OCI-LY1 (cell line): Measurements from ENCODE around the gene NUP93.

Experiments used
- H2AFZ ChIP-seq: fragments of 200-600 bp; sonication (generic), shearing (Covaris generic); 2 replicates; pipeline ENCODE4 v1.6.0; 2014; ENCODE audit warnings: antibody characterized with exemption, mild to moderate bottlenecking, low read length
- H3F3A ChIP-seq: fragments of 200-600 bp; sonication (generic), shearing (Covaris generic); 2 replicates; pipeline ENCODE4 v1.6.0; 2014; ENCODE audit warnings: mild to moderate bottlenecking, antibody characterized with exemption, low read length, moderate library complexity; ENCODE audit not compliant: insufficient read depth
- H3K27ac ChIP-seq: fragments of 200-600 bp; sonication (generic); 2 replicates; pipeline ENCODE4 v1.5.1; 2014; ENCODE audit warnings: low read length, mixed run types, mild to moderate bottlenecking, low read depth; ENCODE audit not compliant: poor library complexity, severe bottlenecking
- H3K27me3 ChIP-seq: fragments of 200-600 bp; sonication (generic); 2 replicates; pipeline ENCODE4 v1.6.0; 2014; ENCODE audit warnings: antibody characterized with exemption, mild to moderate bottlenecking, low read length, moderate library complexity; ENCODE audit not compliant: insufficient read depth
- H3K36me3 ChIP-seq: fragments of 200-600 bp; sonication (generic); 2 replicates; pipeline ENCODE4 v1.6.1; 2014; ENCODE audit warnings: mild to moderate bottlenecking, antibody characterized with exemption, low read length, moderate library complexity, mixed read lengths; ENCODE audit not compliant: insufficient read depth
- H3K4me1 ChIP-seq: fragments of 200-600 bp; sonication (generic); 2 replicates; pipeline ENCODE4 v1.5.1; 2014; ENCODE audit warnings: mild to moderate bottlenecking, low read length, moderate library complexity; ENCODE audit not compliant: insufficient read depth, severe bottlenecking
- H3K4me2 ChIP-seq: fragments of 200-600 bp; sonication (generic), shearing (Covaris generic); 2 replicates; pipeline ENCODE4 v1.6.1; 2014; ENCODE audit warnings: low read length
- H3K4me3 ChIP-seq: fragments of 200-600 bp; sonication (generic); 2 replicates; pipeline ENCODE4 v1.5.1; 2014; ENCODE audit warnings: low read length, low read depth, mild to moderate bottlenecking, mixed read lengths; ENCODE audit not compliant: poor library complexity, severe bottlenecking
- H3K79me2 ChIP-seq: fragments of 200-600 bp; shearing (Covaris generic); 2 replicates; pipeline ENCODE4 v1.6.1; 2016; ENCODE audit warnings: mixed run types, low read length, mixed read lengths; ENCODE audit not compliant: insufficient read depth
- H3K9ac ChIP-seq: fragments of 200-600 bp; sonication (generic), shearing (Covaris generic); 2 replicates; pipeline ENCODE4 v1.6.1; 2014; ENCODE audit warnings: mild to moderate bottlenecking, low read length, mixed read lengths
- H3K9me2 ChIP-seq: fragments of 200-600 bp; sonication (generic), shearing (Covaris generic); 2 replicates; pipeline ENCODE4 v1.6.1; 2014; ENCODE audit warnings: low read depth, mild to moderate bottlenecking, low read length, mixed read lengths
- H3K9me3 ChIP-seq: fragments of 200-600 bp; shearing (Covaris generic); 2 replicates; pipeline ENCODE4 v1.6.1; 2014; ENCODE audit warnings: low read length, mixed read lengths
- H4K20me1 ChIP-seq: fragments of 200-600 bp; sonication (generic), shearing (Covaris generic); 2 replicates; pipeline ENCODE4 v1.6.0; 2016; ENCODE audit warnings: mild to moderate bottlenecking, low read length; ENCODE audit not compliant: insufficient read depth
- EZH2 ChIP-seq: fragments of 200-600 bp; sonication (generic), shearing (Covaris generic); IDR thresholded peaks from 2 replicates; pipeline ENCODE4 v1.8.0; 2017; ENCODE audit warnings: borderline replicate concordance, mixed run types, mild to moderate bottlenecking, antibody characterized with exemption, low read length, moderate library complexity, mixed read lengths
- TF ChIP-seq, protein P1 (sequence below): fragments of 200-600 bp; sonication (generic), shearing (Covaris generic); IDR thresholded peaks from 2 replicates; pipeline ENCODE4 v1.5.1; 2017; ENCODE audit warnings: mild to moderate bottlenecking, antibody characterized with exemption, low read length, moderate library complexity, mixed read lengths

Gene NUP93

DNA sequence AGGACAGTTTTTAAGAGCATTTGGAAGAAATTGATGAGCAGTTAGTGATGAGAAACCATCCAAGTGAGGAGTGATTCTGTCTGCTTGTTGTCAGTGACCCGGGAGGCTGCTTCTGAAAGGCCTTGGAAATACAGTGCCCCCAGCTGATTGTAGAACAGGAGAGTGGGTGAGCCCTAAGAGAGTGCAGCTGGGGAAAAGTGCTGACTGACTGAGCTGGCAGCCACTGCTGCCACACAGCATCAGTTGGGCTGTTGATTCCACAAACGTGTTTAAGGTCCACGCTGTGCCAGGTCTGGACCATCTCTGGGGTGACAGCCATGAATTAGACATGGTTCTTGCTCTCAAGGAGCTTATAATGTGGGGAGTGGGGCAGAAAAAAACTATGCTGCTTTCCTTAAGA is 18.9 kb downstream of the NUP93 start:
- Histone ChIP-seq H3F3A (no peaks in the 10 kb centered on the region), H3K4me2 (no peak overlapping the region), H3K27ac (no peak overlapping the region), H3K27me3 (no peaks in the 10 kb centered on the region), H3K9me2 (no peaks in the 10 kb centered on the region), H2AFZ (no peak overlapping the region), H3K4me3 (no peak overlapping the region), H3K9me3 (peaks cover 8% of the 10 kb centered on the region; the same call in 1 of the 2 replicates), H3K9ac (no peak overlapping the region), H4K20me1 (no peaks in the 10 kb centered on the region), H3K36me3 (peaks cover 50% of the 10 kb centered on the region), H3K4me1 (peaks cover 4% of the 10 kb centered on the region), H3K79me2 (peaks cover 29% of the 10 kb centered on the region)
- TF ChIP-seq, protein P1, sequence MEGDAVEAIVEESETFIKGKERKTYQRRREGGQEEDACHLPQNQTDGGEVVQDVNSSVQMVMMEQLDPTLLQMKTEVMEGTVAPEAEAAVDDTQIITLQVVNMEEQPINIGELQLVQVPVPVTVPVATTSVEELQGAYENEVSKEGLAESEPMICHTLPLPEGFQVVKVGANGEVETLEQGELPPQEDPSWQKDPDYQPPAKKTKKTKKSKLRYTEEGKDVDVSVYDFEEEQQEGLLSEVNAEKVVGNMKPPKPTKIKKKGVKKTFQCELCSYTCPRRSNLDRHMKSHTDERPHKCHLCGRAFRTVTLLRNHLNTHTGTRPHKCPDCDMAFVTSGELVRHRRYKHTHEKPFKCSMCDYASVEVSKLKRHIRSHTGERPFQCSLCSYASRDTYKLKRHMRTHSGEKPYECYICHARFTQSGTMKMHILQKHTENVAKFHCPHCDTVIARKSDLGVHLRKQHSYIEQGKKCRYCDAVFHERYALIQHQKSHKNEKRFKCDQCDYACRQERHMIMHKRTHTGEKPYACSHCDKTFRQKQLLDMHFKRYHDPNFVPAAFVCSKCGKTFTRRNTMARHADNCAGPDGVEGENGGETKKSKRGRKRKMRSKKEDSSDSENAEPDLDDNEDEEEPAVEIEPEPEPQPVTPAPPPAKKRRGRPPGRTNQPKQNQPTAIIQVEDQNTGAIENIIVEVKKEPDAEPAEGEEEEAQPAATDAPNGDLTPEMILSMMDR, result no peak
- no peak for TF ChIP-seq EZH2

DNA sequence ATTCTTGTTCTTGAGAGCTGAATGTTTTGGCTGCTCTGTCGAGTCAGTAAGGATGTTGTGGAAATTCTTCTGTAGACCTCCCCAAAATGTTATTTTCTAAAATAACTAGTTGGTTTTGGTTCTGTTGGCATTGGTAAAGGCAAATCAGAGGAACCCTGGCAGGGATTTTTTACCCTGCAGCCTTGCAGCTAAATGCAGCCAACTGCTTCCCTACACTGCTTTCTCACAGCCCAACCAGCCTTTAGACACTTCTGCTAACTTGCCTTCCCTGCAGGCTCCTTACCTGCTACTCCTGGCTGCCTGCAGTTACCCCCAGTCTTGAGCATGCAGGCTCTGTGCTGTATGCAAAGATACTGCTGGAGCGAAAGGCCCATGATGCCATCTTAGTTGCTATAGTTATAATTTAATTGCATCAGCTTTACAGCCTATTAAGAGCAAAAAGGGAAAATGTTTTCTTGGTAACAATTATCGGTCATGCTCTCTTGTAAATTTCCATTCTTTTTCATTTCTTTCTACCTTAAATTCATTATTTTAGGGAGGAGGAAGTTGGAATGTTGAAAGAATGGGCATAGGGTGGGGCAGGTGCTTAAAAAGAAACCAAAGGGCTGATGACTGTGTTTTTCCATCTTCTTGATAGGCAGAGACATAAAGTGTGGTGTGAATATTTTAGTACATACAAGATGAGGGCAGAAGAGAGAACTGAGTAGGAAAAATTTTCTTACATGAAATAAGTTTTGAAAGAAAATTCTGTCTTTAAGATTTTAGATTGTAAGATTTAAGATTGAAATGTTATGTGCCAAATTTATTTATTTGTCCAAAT is 20.0 kb downstream of the NUP93 start:
- H3F3A ChIP-seq, result no peaks in the 10 kb centered on the region
- H3K27ac ChIP-seq, result no peak overlapping the region
- peaks cover 18% of the 10 kb centered on the region for H3K79me2 ChIP-seq
- no peak overlapping the region for H3K4me3 ChIP-seq
- peaks cover 60% of the 10 kb centered on the region for H3K36me3 ChIP-seq
- no peaks in the 10 kb centered on the region for H4K20me1 ChIP-seq
- H2AFZ ChIP-seq, result no peak overlapping the region
- H3K4me1 ChIP-seq, result peaks cover 4% of the 10 kb centered on the region
- H3K4me2 ChIP-seq, result no peak overlapping the region
- H3K9ac ChIP-seq, result no peak overlapping the region
- H3K9me3 ChIP-seq, result peaks cover 10% of the 10 kb centered on the region
- no peaks in the 10 kb centered on the region for H3K9me2 ChIP-seq
- TF ChIP-seq, protein P1, result no peak
- TF ChIP-seq EZH2, result no peak
- no peaks in the 10 kb centered on the region for H3K27me3 ChIP-seq

DNA sequence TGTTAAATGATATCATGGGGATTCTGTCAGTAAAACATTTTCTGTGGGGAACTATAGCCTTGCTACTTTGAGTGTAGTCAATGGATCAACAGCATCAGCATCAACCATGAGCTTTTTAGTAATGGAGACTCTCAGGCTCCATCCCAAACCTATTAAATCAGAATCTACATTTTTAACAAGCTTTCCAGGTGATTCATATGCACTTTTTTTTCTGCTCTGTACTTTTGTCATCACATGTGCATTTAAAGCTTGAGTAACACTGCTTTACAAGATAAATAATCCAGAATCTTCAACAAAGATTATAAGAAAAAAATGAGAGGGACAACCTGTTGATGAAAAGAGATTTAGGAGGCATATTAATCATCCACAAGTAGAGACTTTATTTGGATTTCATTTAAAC is 23.5 kb downstream of the NUP93 start:
- H3F3A ChIP-seq, result no peaks in the 10 kb centered on the region
- no peaks in the 10 kb centered on the region for H4K20me1 ChIP-seq
- H3K36me3 ChIP-seq, result peaks cover 70% of the 10 kb centered on the region
- no peak overlapping the region for H3K4me3 ChIP-seq
- H3K27me3 ChIP-seq, result no peaks in the 10 kb centered on the region
- TF ChIP-seq EZH2, result no peak
- TF ChIP-seq, protein P1, result no peak
- H3K79me2 ChIP-seq, result no peaks in the 10 kb centered on the region; the same call in 1 of the 2 replicates
- H3K9me3 ChIP-seq, result peaks cover 11% of the 10 kb centered on the region
- H3K9ac ChIP-seq, result no peak overlapping the region
- H3K27ac ChIP-seq, result no peak overlapping the region
- H2AFZ ChIP-seq, result no peak overlapping the region
- no peak overlapping the region for H3K4me2 ChIP-seq
- H3K4me1 ChIP-seq, result peaks cover 4% of the 10 kb centered on the region
- no peaks in the 10 kb centered on the region for H3K9me2 ChIP-seq
